Activated CD8-positive, alpha-beta T cell treated with anti-CD3 and anti-CD28 coated beads for 36 hours (primary cell): Measurements from ENCODE around the gene FOXP4. TPM values are rescaled to one million over a fixed set of nuclear protein-coding genes. Genes with fewer than 3 reads are reported as not detected.

ENCODE experiments used
- ATAC-seq: fragments of 200-7000 bp; cut with Tn5 transposase; one replicate; pipeline ENCODE4 v1.10.0; 2021; ENCODE audit warnings: mild to moderate bottlenecking, moderate library complexity
- CTCF ChIA-PET: fragments of 350-600 bp; sonication (Branson Sonifier 250); formaldehyde crosslinking; loops from one replicate; lab custom pipeline; 2021; ENCODE audit warnings: antibody characterized with exemption; lab: Charles Lee
- POLR2A ChIA-PET: fragments of 350-600 bp; sonication (Branson Sonifier 250); formaldehyde crosslinking; loops from one replicate; lab custom pipeline; 2021; ENCODE audit warnings: antibody characterized with exemption; lab: Charles Lee
- DNase-seq: peaks from one replicate; pipeline ENCODE4 v3.0.0-alpha.2; 2020
- H3K27ac Mint-ChIP-seq: one replicate; pipeline ENCODE4 v1.8.0; 2021; ENCODE audit warnings: mild to moderate bottlenecking, mixed read lengths
- H3K27me3 Mint-ChIP-seq: one replicate; pipeline ENCODE4 v1.8.0; 2021; ENCODE audit warnings: mixed read lengths
- H3K36me3 Mint-ChIP-seq: one replicate; pipeline ENCODE4 v1.8.0; 2021; ENCODE audit warnings: low read depth, mixed read lengths
- H3K4me1 Mint-ChIP-seq: one replicate; pipeline ENCODE4 v1.8.0; 2021; ENCODE audit warnings: low read depth, mixed read lengths
- H3K4me3 Mint-ChIP-seq: one replicate; pipeline ENCODE4 v1.8.0; 2021; ENCODE audit warnings: mild to moderate bottlenecking, moderate library complexity, mixed read lengths
- H3K9me3 Mint-ChIP-seq: one replicate; pipeline ENCODE4 v1.8.0; 2021; ENCODE audit warnings: mixed read lengths
- intact Hi-C: fragments of 100-400 bp; cut with micrococcal nuclease; formaldehyde crosslinking; loops from one replicate; pipeline ENCODE4 v1.10.0; 2022
- total RNA-seq, 2 experiments: library from RNA; stranded (reverse); gene quantifications; one replicate each; pipeline ENCODE4 v1.2.3, GENCODE V29; 2021
- TF ChIP-seq, protein P1 (sequence below): fragments of 200-600 bp; IDR thresholded peaks from one replicate; pipeline ENCODE4 v1.8.0; 2022; ENCODE audit warnings: antibody characterized with exemption, mild to moderate bottlenecking

The FOXP4 gene
- total RNA-seq, 2 experiments from 2014 or later = 11.0 to 11.8 TPM

DNA sequence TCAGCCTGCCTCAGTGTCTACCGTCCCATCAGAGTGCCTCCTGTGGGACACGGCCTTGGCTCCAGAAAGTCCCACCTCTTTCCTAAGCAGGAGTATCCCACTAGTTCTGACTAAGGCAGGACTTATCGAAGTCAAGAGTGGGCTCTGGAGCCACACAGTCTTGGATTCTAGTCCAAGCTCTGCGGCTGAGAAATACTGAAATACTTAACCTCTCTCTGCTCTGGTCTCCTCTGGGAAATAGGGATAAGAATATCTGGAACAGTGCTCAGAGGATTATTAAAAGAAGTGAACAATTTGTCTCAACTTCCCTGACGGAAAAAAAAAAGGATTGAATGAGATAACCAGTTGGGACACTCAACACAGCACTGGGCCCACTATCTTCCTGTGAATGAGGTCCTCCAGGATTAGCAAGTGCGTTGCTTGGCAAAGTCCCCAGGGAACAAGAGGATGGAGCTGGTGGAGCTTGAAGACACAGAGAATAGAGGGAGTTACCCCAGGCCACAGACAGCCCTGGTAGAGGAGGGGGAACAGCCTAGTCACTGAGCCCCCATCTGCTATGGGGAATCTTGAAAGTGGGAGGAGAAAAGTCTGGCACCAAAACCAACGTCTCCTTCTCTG lies 34.6 kb upstream of the FOXP4 start:
- POLR2A ChIA-PET = no interaction called here
- Mint-ChIP-seq H3K27ac (no peak overlapping the region), H3K4me3 (no peak overlapping the region), H3K4me1 (no peaks in the 10 kb centered on the region), H3K27me3 (peaks cover 19% of the 10 kb centered on the region), H3K36me3 (no peaks in the 10 kb centered on the region), H3K9me3 (no peaks in the 10 kb centered on the region)
- ATAC-seq (no peak), DNase-seq (no peak)
- TF ChIP-seq, protein P1, sequence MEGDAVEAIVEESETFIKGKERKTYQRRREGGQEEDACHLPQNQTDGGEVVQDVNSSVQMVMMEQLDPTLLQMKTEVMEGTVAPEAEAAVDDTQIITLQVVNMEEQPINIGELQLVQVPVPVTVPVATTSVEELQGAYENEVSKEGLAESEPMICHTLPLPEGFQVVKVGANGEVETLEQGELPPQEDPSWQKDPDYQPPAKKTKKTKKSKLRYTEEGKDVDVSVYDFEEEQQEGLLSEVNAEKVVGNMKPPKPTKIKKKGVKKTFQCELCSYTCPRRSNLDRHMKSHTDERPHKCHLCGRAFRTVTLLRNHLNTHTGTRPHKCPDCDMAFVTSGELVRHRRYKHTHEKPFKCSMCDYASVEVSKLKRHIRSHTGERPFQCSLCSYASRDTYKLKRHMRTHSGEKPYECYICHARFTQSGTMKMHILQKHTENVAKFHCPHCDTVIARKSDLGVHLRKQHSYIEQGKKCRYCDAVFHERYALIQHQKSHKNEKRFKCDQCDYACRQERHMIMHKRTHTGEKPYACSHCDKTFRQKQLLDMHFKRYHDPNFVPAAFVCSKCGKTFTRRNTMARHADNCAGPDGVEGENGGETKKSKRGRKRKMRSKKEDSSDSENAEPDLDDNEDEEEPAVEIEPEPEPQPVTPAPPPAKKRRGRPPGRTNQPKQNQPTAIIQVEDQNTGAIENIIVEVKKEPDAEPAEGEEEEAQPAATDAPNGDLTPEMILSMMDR = no peak
- CTCF ChIA-PET = no interaction called here
- intact Hi-C loops = no loop called here

GRCh38 chr6:41512146-41512701 lies 34.0 kb upstream of the FOXP4 start:
- DNase-seq (no peak), ATAC-seq (no peak)
- TF ChIP-seq, protein P1 = no peak
- Mint-ChIP-seq H3K4me1 (no peaks in the 10 kb centered on the region), H3K9me3 (no peaks in the 10 kb centered on the region), H3K27me3 (peaks cover 17% of the 10 kb centered on the region), H3K4me3 (no peak overlapping the region), H3K36me3 (no peaks in the 10 kb centered on the region), H3K27ac (no peak overlapping the region)
- POLR2A ChIA-PET = no interaction called here
- intact Hi-C loops = no loop called here
- CTCF ChIA-PET = no interaction called here

GRCh38 chr6:41515995-41516394 lies 30.2 kb upstream of the FOXP4 start:
- ATAC-seq = no peak
- no peak overlapping the region for H3K27ac Mint-ChIP-seq
- H3K4me3 Mint-ChIP-seq = no peak overlapping the region
- H3K27me3 Mint-ChIP-seq = no peaks in the 10 kb centered on the region
- H3K9me3 Mint-ChIP-seq = no peaks in the 10 kb centered on the region
- no peak for DNase-seq
- H3K4me1 Mint-ChIP-seq = no peaks in the 10 kb centered on the region
- TF ChIP-seq, protein P1 = no peak
- no peaks in the 10 kb centered on the region for H3K36me3 Mint-ChIP-seq
- ChIA-PET POLR2A (no interaction called here), CTCF (interaction anchor here (1.5 kb wide), 1 partner anchor 167 kb away, joined by 3 read pairs; no protein-coding TSS in a partner anchor)
- intact Hi-C loops = no loop called here

DNA sequence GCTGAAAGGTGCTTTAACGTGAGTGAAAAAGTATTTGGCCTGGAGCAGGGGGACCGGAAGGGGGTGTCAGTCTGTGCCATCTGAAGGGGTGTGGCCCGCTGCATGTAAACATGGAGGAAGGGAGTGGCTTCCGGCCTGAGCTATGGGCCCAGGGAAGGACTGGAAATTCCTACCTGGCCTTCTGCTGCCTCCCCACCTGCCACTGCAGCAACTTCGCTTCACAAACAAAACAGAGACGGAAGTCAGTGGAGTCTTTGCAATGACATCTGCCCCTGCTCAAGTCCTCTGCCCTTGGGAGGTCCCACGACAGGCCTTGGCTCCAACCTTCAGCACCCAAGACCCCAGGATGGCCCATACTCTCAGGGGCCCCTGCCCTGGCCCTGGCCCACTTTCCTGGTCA lies 28.1 kb upstream of the FOXP4 start:
- DNase-seq (no peak), ATAC-seq (no peak)
- H3K9me3 Mint-ChIP-seq = no peaks in the 10 kb centered on the region
- H3K27me3 Mint-ChIP-seq = peaks cover 4% of the 10 kb centered on the region
- no peak overlapping the region for H3K4me3 Mint-ChIP-seq
- no peaks in the 10 kb centered on the region for H3K36me3 Mint-ChIP-seq
- no peaks in the 10 kb centered on the region for H3K4me1 Mint-ChIP-seq
- TF ChIP-seq, protein P1 = no peak
- POLR2A ChIA-PET = interaction anchor here (0.9 kb wide), 1 partner anchor 34 kb away, joined by 3 read pairs; no protein-coding TSS in a partner anchor
- intact Hi-C loops = no loop called here
- CTCF ChIA-PET = no interaction called here
- no peak overlapping the region for H3K27ac Mint-ChIP-seq

- no peak overlapping the region for H3K4me3 Mint-ChIP-seq
- ChIA-PET POLR2A (no interaction called here), CTCF (no interaction called here)
- intact Hi-C loops = no loop called here
- DNase-seq (no peak), ATAC-seq (no peak)
- no peaks in the 10 kb centered on the region for H3K4me1 Mint-ChIP-seq
- no peaks in the 10 kb centered on the region for H3K36me3 Mint-ChIP-seq
- TF ChIP-seq, protein P1 = no peak
- no peaks in the 10 kb centered on the region for H3K9me3 Mint-ChIP-seq
- H3K27ac Mint-ChIP-seq = no peak overlapping the region
- peaks cover 6% of the 10 kb centered on the region for H3K27me3 Mint-ChIP-seq
Observed at GRCh38 chr6:41519305-41519744, 26.9 kb upstream of the FOXP4 start.
